ENCODE data around the gene ST6GAL1. TPM values are rescaled to one million over a fixed set of nuclear protein-coding genes. Genes with fewer than 3 reads are reported as not detected.

The ST6GAL1 gene
- total RNA-seq, 1 experiment from 2014 or later = 15.6 TPM

DNA sequence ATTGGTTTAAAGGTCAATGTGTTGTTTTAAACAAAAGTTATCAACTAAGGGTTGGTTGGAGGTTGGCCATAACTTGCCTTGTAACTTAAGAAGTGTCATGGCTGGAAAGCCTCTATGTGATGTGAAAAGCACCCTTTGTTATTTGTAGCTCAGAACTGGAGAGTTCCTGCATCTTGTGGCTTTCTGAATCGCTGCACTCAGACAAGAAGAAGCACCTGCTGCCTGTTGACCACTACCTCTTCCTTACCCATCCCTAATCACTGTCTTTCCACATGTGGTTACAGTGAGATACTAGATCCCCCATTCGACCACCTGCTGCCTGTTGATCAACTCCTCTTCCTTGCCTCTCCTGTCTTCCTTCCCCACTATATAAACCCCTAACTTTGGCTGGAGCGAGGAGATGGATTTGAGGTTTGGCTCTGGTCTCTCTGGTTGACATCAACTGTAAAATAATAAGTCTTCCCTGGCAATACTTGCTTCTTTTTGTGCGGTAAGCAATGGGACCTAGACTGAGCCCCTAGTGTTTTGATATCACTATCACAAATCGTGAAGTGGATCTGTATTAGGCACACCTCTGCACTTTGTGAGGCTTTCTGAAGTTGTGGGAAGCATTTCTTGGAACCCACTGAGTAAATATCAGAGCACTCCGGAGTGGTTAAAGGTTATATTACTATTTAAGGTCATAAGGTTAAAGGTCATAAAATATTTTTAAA is 195.1 kb downstream of the ST6GAL1 start:
- ChIA-PET RAD21 (ENCODE audit: low non-redundant PET in 1 of 2, low total read pairs in 2 of 2, uncharacterized antibody in 2 of 2, unreplicated experiment in 2 of 2) (no interaction called here), CTCF (no interaction called here), POLR2A (no interaction called here)
- Histone ChIP-seq H3K4me2 (ENCODE audit: low read length) (no peak overlapping the region), H3K4me3 (replicated peaks in 1 of 2; ENCODE audit: low read depth in 1 of 2, low read length in 2 of 2) (no peak overlapping the region), H4K20me1 (ENCODE audit: insufficient read depth) (no peaks in the 10 kb centered on the region), H3K79me2 (ENCODE audit: insufficient read depth, low read length) (no peaks in the 10 kb centered on the region), H3K27me3 (ENCODE audit: insufficient read depth, low read length) (no peaks in the 10 kb centered on the region), H3K36me3 (ENCODE audit: control insufficient read depth in 1 of 2, insufficient read depth in 2 of 2, low read length in 2 of 2) (no peaks in the 10 kb centered on the region), H3K9me3 (ENCODE audit: control insufficient read depth in 1 of 2, insufficient read depth in 1 of 2, low read depth in 1 of 2, low read length in 2 of 2) (no peaks in the 10 kb centered on the region), H3K27ac (ENCODE audit: low read depth, low read length) (no peak overlapping the region), H3K9ac (ENCODE audit: low read length) (no peak overlapping the region), H3K9me2 (ENCODE audit: insufficient read depth) (no peaks in the 10 kb centered on the region), H3K4me1 (ENCODE audit: control insufficient read depth in 1 of 2, insufficient read depth in 2 of 2, low read length in 2 of 2) (no peaks in the 10 kb centered on the region), H2AFZ (ENCODE audit: low read depth, low read length, poor library complexity, severe bottlenecking) (no peak overlapping the region)
- TF ChIP-seq SP1 (IDR thresholded peaks at IDR 0.05; ENCODE audit: low read depth) = no peak
- TF ChIP-seq POLR2A (IDR thresholded peaks at IDR 0.05; ENCODE audit: borderline replicate concordance, extremely low read depth, insufficient read depth, insufficient read length) = no peak
- TF ChIP-seq SIN3A (IDR thresholded peaks at IDR 0.05; ENCODE audit: low read depth) = no peak
- TF ChIP-seq JUND (IDR thresholded peaks at IDR 0.05) = no peak
- TF ChIP-seq, protein P1, sequence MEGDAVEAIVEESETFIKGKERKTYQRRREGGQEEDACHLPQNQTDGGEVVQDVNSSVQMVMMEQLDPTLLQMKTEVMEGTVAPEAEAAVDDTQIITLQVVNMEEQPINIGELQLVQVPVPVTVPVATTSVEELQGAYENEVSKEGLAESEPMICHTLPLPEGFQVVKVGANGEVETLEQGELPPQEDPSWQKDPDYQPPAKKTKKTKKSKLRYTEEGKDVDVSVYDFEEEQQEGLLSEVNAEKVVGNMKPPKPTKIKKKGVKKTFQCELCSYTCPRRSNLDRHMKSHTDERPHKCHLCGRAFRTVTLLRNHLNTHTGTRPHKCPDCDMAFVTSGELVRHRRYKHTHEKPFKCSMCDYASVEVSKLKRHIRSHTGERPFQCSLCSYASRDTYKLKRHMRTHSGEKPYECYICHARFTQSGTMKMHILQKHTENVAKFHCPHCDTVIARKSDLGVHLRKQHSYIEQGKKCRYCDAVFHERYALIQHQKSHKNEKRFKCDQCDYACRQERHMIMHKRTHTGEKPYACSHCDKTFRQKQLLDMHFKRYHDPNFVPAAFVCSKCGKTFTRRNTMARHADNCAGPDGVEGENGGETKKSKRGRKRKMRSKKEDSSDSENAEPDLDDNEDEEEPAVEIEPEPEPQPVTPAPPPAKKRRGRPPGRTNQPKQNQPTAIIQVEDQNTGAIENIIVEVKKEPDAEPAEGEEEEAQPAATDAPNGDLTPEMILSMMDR (IDR thresholded peaks at IDR 0.05 in 2 of 3, conservative IDR thresholded peaks at IDR 0.05 in 1 of 3; ENCODE audit: borderline replicate concordance in 1 of 3, insufficient read depth in 1 of 3, low read depth in 2 of 3, low read length in 2 of 3) = no peak
- no peak for TF ChIP-seq EZH2 (IDR thresholded peaks at IDR 0.05)
- intact Hi-C loops (cut with micrococcal nuclease) = no loop called here
- BruUV-seq (replicated peaks) = no TSS peak
- ATAC-seq = no peak
- DNase-seq (ENCODE audit: low read depth, low spot score) = no peak

Other genes with a start within 250 kb of the ST6GAL1 start
- 0.25 TPM for gene KNG1, start 213.2 kb upstream of the ST6GAL1 start, total RNA-seq (2021; ENCODE audit: unreplicated experiment)
- 398 TPM for gene EIF4A2, start 146.9 kb upstream of the ST6GAL1 start, total RNA-seq (2021; ENCODE audit: unreplicated experiment)
- gene RFC4, start 124.0 kb upstream of the ST6GAL1 start, total RNA-seq (2021; ENCODE audit: unreplicated experiment) = 86.2 TPM
- gene ADIPOQ, start 87.8 kb upstream of the ST6GAL1 start, total RNA-seq (2021; ENCODE audit: unreplicated experiment) = not detected
- not detected for gene RPL39L, start 209.0 kb downstream of the ST6GAL1 start, total RNA-seq (2021; ENCODE audit: unreplicated experiment)

Measured in HCT116 (cell line).